ENCODE results near the gene ARHGAP22.

The ARHGAP22 gene

GRCh38 chr10:48600645-48601505 lies 4.0 kb downstream of the ARHGAP22 start:
- TF ChIP-seq TAF1 (IDR thresholded peaks at IDR 0.05; ENCODE audit: borderline replicate concordance, insufficient read depth, low read length) (no peak), POLR2AphosphoS5 (IDR thresholded peaks at IDR 0.05; ENCODE audit: low read depth, low read length) (no peak), SIN3A (IDR thresholded peaks at IDR 0.05; ENCODE audit: borderline replicate concordance, insufficient read depth, low read length) (no peak), FOXP2 (optimal IDR thresholded peaks at IDR 0.05; ENCODE audit: borderline replicate concordance, extremely low read depth, extremely low read length, insufficient read depth) (no peak)
- TF ChIP-seq, protein P1, sequence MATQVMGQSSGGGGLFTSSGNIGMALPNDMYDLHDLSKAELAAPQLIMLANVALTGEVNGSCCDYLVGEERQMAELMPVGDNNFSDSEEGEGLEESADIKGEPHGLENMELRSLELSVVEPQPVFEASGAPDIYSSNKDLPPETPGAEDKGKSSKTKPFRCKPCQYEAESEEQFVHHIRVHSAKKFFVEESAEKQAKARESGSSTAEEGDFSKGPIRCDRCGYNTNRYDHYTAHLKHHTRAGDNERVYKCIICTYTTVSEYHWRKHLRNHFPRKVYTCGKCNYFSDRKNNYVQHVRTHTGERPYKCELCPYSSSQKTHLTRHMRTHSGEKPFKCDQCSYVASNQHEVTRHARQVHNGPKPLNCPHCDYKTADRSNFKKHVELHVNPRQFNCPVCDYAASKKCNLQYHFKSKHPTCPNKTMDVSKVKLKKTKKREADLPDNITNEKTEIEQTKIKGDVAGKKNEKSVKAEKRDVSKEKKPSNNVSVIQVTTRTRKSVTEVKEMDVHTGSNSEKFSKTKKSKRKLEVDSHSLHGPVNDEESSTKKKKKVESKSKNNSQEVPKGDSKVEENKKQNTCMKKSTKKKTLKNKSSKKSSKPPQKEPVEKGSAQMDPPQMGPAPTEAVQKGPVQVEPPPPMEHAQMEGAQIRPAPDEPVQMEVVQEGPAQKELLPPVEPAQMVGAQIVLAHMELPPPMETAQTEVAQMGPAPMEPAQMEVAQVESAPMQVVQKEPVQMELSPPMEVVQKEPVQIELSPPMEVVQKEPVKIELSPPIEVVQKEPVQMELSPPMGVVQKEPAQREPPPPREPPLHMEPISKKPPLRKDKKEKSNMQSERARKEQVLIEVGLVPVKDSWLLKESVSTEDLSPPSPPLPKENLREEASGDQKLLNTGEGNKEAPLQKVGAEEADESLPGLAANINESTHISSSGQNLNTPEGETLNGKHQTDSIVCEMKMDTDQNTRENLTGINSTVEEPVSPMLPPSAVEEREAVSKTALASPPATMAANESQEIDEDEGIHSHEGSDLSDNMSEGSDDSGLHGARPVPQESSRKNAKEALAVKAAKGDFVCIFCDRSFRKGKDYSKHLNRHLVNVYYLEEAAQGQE (IDR thresholded peaks at IDR 0.05; ENCODE audit: insufficient read depth in 1 of 2, low read depth in 2 of 2, low read length in 2 of 2) = no peak

DNA sequence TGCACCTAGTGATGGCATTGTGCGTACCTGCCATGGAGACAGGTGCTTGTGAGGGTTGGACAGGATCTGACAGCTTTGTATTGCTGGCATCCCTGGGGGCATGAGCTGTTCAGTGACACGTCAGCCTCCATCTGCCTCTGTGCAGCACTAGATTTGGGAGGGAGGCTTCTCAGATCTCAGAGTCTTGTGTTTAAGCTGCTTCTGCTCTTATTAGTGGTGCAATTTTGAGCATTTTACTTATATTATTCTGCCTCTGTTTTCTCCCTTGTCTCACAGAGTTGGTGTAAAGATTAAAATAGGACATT lies 5.1 kb downstream of the ARHGAP22 start:
- TF ChIP-seq, protein P1 (IDR thresholded peaks at IDR 0.05; ENCODE audit: insufficient read depth in 1 of 2, low read depth in 2 of 2, low read length in 2 of 2) = no peak
- TF ChIP-seq POLR2AphosphoS5 (IDR thresholded peaks at IDR 0.05; ENCODE audit: low read depth, low read length) = no peak
- no peak for TF ChIP-seq SIN3A (IDR thresholded peaks at IDR 0.05; ENCODE audit: borderline replicate concordance, insufficient read depth, low read length)
- no peak for TF ChIP-seq TAF1 (IDR thresholded peaks at IDR 0.05; ENCODE audit: borderline replicate concordance, insufficient read depth, low read length)
- TF ChIP-seq FOXP2 (optimal IDR thresholded peaks at IDR 0.05; ENCODE audit: borderline replicate concordance, extremely low read depth, extremely low read length, insufficient read depth) = no peak

GRCh38 chr10:48598936-48599829 lies 5.7 kb downstream of the ARHGAP22 start:
- TF ChIP-seq FOXP2 (optimal IDR thresholded peaks at IDR 0.05; ENCODE audit: borderline replicate concordance, extremely low read depth, extremely low read length, insufficient read depth) = no peak
- TF ChIP-seq, protein P1 (IDR thresholded peaks at IDR 0.05; ENCODE audit: insufficient read depth in 1 of 2, low read depth in 2 of 2, low read length in 2 of 2) = no peak
- TF ChIP-seq TAF1 (IDR thresholded peaks at IDR 0.05; ENCODE audit: borderline replicate concordance, insufficient read depth, low read length) = no peak
- TF ChIP-seq SIN3A (IDR thresholded peaks at IDR 0.05; ENCODE audit: borderline replicate concordance, insufficient read depth, low read length) = no peak
- no peak for TF ChIP-seq POLR2AphosphoS5 (IDR thresholded peaks at IDR 0.05; ENCODE audit: low read depth, low read length)

GRCh38 chr10:48598243-48598935 lies 6.5 kb downstream of the ARHGAP22 start:
- TF ChIP-seq SIN3A (IDR thresholded peaks at IDR 0.05; ENCODE audit: borderline replicate concordance, insufficient read depth, low read length) (no peak), TAF1 (IDR thresholded peaks at IDR 0.05; ENCODE audit: borderline replicate concordance, insufficient read depth, low read length) (no peak), FOXP2 (optimal IDR thresholded peaks at IDR 0.05; ENCODE audit: borderline replicate concordance, extremely low read depth, extremely low read length, insufficient read depth) (no peak), POLR2AphosphoS5 (IDR thresholded peaks at IDR 0.05; ENCODE audit: low read depth, low read length) (no peak)
- TF ChIP-seq, protein P1 (IDR thresholded peaks at IDR 0.05; ENCODE audit: insufficient read depth in 1 of 2, low read depth in 2 of 2, low read length in 2 of 2) = no peak

All from PFSK-1 (cell line).